Activated CD4-positive, alpha-beta memory T cell treated with anti-CD3 and anti-CD28 coated beads, Interleukin-2, amount 10 ng/mL, durations not matched to agents 7 days and 5 days (primary cell): Measurements from ENCODE around the gene TEX48. TPM values are rescaled to one million over a fixed set of nuclear protein-coding genes. Genes with fewer than 3 reads are reported as not detected.
A peak's percentile ranks its signal among the peaks of the same experiment; 100 is the strongest.

Source experiments
- CTCF ChIA-PET: fragments of 350-600 bp; sonication (Branson Sonifier 250); formaldehyde crosslinking; loops from one replicate; lab custom pipeline; 2021; ENCODE audit warnings: antibody characterized with exemption, inconsistent platforms; lab: Charles Lee
- POLR2A ChIA-PET: fragments of 350-600 bp; sonication (Branson Sonifier 250); formaldehyde crosslinking; loops from one replicate; lab custom pipeline; 2021; ENCODE audit warnings: antibody characterized with exemption; lab: Charles Lee
- DNase-seq: peaks from one replicate; pipeline ENCODE4 v3.0.0-alpha.2; 2020
- H3K27ac Mint-ChIP-seq: one replicate; pipeline ENCODE4 v1.8.0; 2021; ENCODE audit warnings: mild to moderate bottlenecking, mixed read lengths
- H3K27me3 Mint-ChIP-seq: one replicate; pipeline ENCODE4 v1.8.0; 2021; ENCODE audit warnings: mixed read lengths
- H3K36me3 Mint-ChIP-seq: one replicate; pipeline ENCODE4 v1.8.0; 2021; ENCODE audit warnings: low read depth, mixed read lengths
- H3K4me1 Mint-ChIP-seq: one replicate; pipeline ENCODE4 v1.8.0; 2021; ENCODE audit warnings: mixed read lengths
- H3K4me3 Mint-ChIP-seq: one replicate; pipeline ENCODE4 v1.8.0; 2021; ENCODE audit warnings: mild to moderate bottlenecking, mixed read lengths
- H3K9me3 Mint-ChIP-seq: one replicate; pipeline ENCODE4 v1.8.0; 2021; ENCODE audit warnings: mixed read lengths
- total RNA-seq, 2 experiments: library from RNA; stranded (reverse); gene quantifications; one replicate each; pipeline ENCODE4 v1.2.3, GENCODE V29; 2021

The TEX48 gene
- 1 to 10 TPM in 1 of 2 experiments, under 1 TPM in 1; 0.48 to 1.5 TPM for total RNA-seq

- CTCF ChIA-PET = interaction anchor here (0.8 to 7.6 kb wide), 46 partner anchors 9 to 842 kb away, joined by 3 to 173 read pairs (median 6); partner anchors contain the start of gene TNFSF8
- peaks cover 9% of the 10 kb centered on the region for H3K9me3 Mint-ChIP-seq
- peaks cover 22% of the 10 kb centered on the region for H3K36me3 Mint-ChIP-seq
- peak within 1 kb of the TSS; percentile 55 for H3K4me3 Mint-ChIP-seq
- DNase-seq = peak; percentile 89
- POLR2A ChIA-PET = interaction anchor here (1.0 to 3.6 kb wide), 16 partner anchors 9 to 334 kb away, joined by 3 to 32 read pairs (median 10); partner anchors contain the start of gene TNFSF8
- H3K27me3 Mint-ChIP-seq = peaks cover 13% of the 10 kb centered on the region
- peak within 1 kb of the TSS; percentile 84 for H3K27ac Mint-ChIP-seq
- peaks cover 57% of the 10 kb centered on the region for H3K4me1 Mint-ChIP-seq
Observed at GRCh38 chr9:114681594-114682332, at the start of gene TEX48. TEX48 (minus strand) TSS chr9:114682192; CDS start chr9:114671723, 10,469 bp downstream.

DNA sequence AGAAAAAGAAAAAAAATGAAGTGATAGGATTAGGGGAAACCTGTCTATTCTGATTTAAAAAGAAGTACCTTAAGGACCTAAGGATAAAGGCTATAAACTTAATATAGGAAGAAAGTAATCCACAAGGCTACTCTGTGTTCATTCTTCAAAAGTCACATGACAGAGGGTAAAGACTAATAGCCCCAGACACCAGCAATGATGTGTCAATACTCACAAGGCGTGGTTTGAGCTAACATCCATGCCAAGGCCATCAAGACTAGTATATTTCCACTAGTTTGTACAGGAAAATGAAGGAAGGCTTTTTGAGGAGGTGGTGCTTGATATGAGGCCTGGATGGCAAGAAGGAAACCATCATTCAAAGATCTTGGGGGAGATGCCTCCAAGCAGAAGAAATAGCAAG is 49.7 kb upstream of the TEX48 start:
- H3K27ac Mint-ChIP-seq = no peak overlapping the region
- POLR2A ChIA-PET = interaction anchor here (1.5 kb wide), 1 partner anchor 26 kb away, joined by 4 read pairs; no protein-coding TSS in a partner anchor
- DNase-seq = no peak
- H3K27me3 Mint-ChIP-seq = no peaks in the 10 kb centered on the region
- CTCF ChIA-PET = interaction anchor here (0.5 kb wide), 1 partner anchor 244 kb away, joined by 3 read pairs; no protein-coding TSS in a partner anchor
- peaks cover 7% of the 10 kb centered on the region for H3K9me3 Mint-ChIP-seq
- H3K4me1 Mint-ChIP-seq = peaks cover 33% of the 10 kb centered on the region
- H3K36me3 Mint-ChIP-seq = peaks cover 25% of the 10 kb centered on the region
- no peak overlapping the region for H3K4me3 Mint-ChIP-seq

DNA sequence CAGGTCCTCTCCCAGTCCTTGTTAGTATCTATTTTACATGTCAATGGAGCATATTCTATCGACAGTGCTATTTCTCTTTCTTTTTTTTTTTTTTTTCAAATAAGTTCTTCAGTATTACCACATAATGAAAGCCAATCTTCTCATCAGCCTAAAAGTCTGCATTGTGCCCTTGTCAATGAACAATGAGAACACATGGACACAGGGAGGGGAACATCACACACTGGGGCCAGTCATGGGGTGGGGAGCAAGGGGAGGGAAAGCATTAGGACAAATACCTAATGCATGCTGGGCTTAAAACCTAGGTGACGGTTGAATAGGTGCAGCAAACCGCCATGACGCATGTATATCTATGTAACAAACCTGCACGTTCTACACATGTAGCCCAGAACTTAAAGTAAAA is 47.7 kb upstream of the TEX48 start:
- Mint-ChIP-seq H3K9me3 (peaks cover 7% of the 10 kb centered on the region), H3K4me1 (peaks cover 24% of the 10 kb centered on the region), H3K4me3 (no peak overlapping the region), H3K27ac (no peak overlapping the region), H3K36me3 (peaks cover 22% of the 10 kb centered on the region), H3K27me3 (peaks cover 8% of the 10 kb centered on the region)
- POLR2A ChIA-PET = no interaction called here
- DNase-seq = no peak
- CTCF ChIA-PET = no interaction called here

DNA sequence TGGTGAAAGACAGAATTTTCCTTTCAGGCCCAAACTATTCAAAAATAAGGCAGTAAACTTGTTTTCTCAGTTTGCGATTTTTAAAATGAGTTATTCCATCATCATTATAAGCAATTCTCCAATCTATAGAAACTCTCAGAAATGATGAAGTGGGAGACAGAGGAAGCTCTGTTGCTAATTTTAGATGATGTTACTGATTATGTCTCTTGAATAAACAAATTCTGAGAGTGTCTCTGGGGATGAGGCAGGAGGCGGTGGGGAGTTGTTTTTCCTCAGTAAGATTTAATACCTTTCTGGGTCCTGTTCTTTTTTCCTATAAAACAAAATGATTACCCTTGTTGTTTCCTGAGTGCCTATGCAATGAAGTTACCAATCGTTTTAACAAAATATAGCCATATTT is 43.9 kb upstream of the TEX48 start:
- CTCF ChIA-PET = interaction anchor here (1.2 to 6.8 kb wide), 3 partner anchors 9 to 44 kb away, joined by 4 to 30 read pairs (median 5); partner anchors contain the start of gene TEX48

DNA sequence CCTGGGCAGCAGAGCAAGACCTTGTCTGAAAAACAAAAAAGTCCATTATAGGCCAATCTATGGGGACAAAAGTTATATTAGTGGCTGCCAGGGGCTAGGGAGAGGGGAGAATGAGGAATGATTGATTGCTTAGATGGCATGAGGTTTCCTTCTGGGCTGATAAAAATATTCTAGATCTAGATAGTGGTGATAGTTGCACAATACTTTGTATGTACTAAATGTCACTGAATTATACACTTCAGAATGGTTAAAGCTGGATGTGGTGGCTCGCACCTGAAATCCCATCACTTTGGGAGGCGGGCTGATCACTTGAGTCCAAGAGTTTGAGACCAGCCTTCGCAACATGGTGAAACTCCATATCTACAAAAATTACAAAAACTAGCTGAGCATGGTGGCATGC is 42.8 kb upstream of the TEX48 start:
- peaks cover 39% of the 10 kb centered on the region for H3K4me1 Mint-ChIP-seq
- H3K9me3 Mint-ChIP-seq = peaks cover 12% of the 10 kb centered on the region
- H3K4me3 Mint-ChIP-seq = no peak overlapping the region
- no peak overlapping the region for H3K27ac Mint-ChIP-seq
- no peak for DNase-seq
- ChIA-PET POLR2A (interaction anchor here (1.6 to 14.5 kb wide), 3 partner anchors 11 to 204 kb away, joined by 5 to 418 read pairs (median 92); no protein-coding TSS in a partner anchor), CTCF (interaction anchor here (0.5 to 6.8 kb wide), 6 partner anchors 11 to 184 kb away, joined by 3 to 30 read pairs (median 4); partner anchors contain the start of gene TEX48)
- peaks cover 25% of the 10 kb centered on the region for H3K27me3 Mint-ChIP-seq
- peaks cover 35% of the 10 kb centered on the region for H3K36me3 Mint-ChIP-seq

More for the DNA sequence above, 43.9 kb upstream of the TEX48 start:
- peaks cover 27% of the 10 kb centered on the region for H3K36me3 Mint-ChIP-seq
- H3K4me1 Mint-ChIP-seq = peaks cover 28% of the 10 kb centered on the region
- H3K9me3 Mint-ChIP-seq = peaks cover 11% of the 10 kb centered on the region
- no peak overlapping the region for H3K4me3 Mint-ChIP-seq
- peaks cover 24% of the 10 kb centered on the region for H3K27me3 Mint-ChIP-seq
- no peak for DNase-seq
- POLR2A ChIA-PET = interaction anchor here (1.0 to 14.5 kb wide), 3 partner anchors 10 to 173 kb away, joined by 3 to 418 read pairs (median 92); no protein-coding TSS in a partner anchor
- no peak overlapping the region for H3K27ac Mint-ChIP-seq

GRCh38 chr9:114723931-114724330 is 41.9 kb upstream of the TEX48 start:
- Mint-ChIP-seq H3K27ac (no peak overlapping the region), H3K4me1 (peaks cover 47% of the 10 kb centered on the region), H3K9me3 (peaks cover 15% of the 10 kb centered on the region), H3K27me3 (peaks cover 25% of the 10 kb centered on the region), H3K36me3 (peaks cover 38% of the 10 kb centered on the region), H3K4me3 (no peak overlapping the region)
- no peak for DNase-seq
- ChIA-PET CTCF (interaction anchor here (0.8 to 6.8 kb wide), 4 partner anchors 14 to 185 kb away, joined by 3 to 30 read pairs (median 5); partner anchors contain the start of gene TEX48), POLR2A (interaction anchor here (0.9 to 14.5 kb wide), 4 partner anchors 12 to 204 kb away, joined by 3 to 418 read pairs (median 48); no protein-coding TSS in a partner anchor)

DNA sequence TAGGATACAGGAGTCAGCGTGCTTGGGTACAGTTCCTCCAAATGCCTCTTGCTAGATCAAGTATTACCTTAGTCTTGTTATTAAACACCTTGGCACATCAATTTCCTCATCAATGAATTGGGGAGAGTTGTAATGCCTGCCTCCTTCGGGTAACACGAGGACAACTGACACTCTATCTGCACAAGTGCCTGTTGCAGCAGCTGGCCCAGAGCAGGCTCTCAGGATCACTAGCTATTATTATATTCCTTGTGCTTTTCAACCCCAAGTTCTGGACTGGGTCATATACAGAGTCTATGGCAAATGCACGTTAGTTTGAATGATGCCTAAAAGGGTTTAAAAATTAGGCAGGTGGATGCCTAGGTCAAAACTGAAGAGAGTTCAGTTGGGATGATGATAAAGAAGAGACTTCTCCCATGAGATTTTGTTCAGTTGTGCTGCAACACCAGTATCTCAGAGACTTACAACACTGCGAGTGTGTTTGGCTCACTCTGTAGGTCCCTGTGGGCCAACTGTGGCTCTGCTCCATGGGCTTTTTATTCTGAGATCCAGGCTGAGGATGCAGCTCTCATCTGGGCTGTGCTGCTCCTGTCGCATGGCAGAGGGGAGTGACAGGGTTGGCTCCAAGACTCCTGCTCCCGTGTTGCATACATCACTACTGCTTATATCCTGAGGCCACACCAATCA is 41.1 kb upstream of the TEX48 start:
- Mint-ChIP-seq H3K9me3 (peaks cover 8% of the 10 kb centered on the region), H3K4me1 (peaks cover 55% of the 10 kb centered on the region), H3K36me3 (peaks cover 38% of the 10 kb centered on the region), H3K27ac (no peak overlapping the region), H3K27me3 (peaks cover 25% of the 10 kb centered on the region), H3K4me3 (no peak overlapping the region)
- ChIA-PET CTCF (interaction anchor here (2.1 to 6.8 kb wide), 3 partner anchors 15 to 186 kb away, joined by 4 to 30 read pairs (median 6); partner anchors contain the start of gene TEX48), POLR2A (interaction anchor here (1.4 to 14.5 kb wide), 4 partner anchors 13 to 205 kb away, joined by 4 to 418 read pairs (median 48); no protein-coding TSS in a partner anchor)
- no peak for DNase-seq

- ChIA-PET POLR2A (interaction anchor here (1.4 to 14.5 kb wide), 5 partner anchors 12 to 207 kb away, joined by 4 to 418 read pairs (median 8); partner anchors contain the start of gene TNFSF8), CTCF (interaction anchor here (2.0 to 6.8 kb wide), 2 partner anchors 16 to 40 kb away, joined by 7 to 30 read pairs; partner anchors contain the start of gene TEX48)
- Mint-ChIP-seq H3K9me3 (peaks cover 8% of the 10 kb centered on the region), H3K4me1 (peaks cover 61% of the 10 kb centered on the region), H3K4me3 (no peak overlapping the region), H3K27me3 (peaks cover 25% of the 10 kb centered on the region), H3K36me3 (peaks cover 41% of the 10 kb centered on the region), H3K27ac (no peak overlapping the region)
- DNase-seq = no peak
Observed at GRCh38 chr9:114722081-114722621, 40.2 kb upstream of the TEX48 start.

GRCh38 chr9:114721491-114722079 is 39.6 kb upstream of the TEX48 start:
- CTCF ChIA-PET = interaction anchor here (1.9 to 6.8 kb wide), 3 partner anchors 17 to 40 kb away, joined by 6 to 30 read pairs (median 7); partner anchors contain the start of gene TEX48
- DNase-seq = no peak
- Mint-ChIP-seq H3K4me1 (peaks cover 66% of the 10 kb centered on the region), H3K36me3 (peaks cover 46% of the 10 kb centered on the region), H3K27me3 (peaks cover 28% of the 10 kb centered on the region), H3K4me3 (no peak overlapping the region), H3K9me3 (peaks cover 12% of the 10 kb centered on the region), H3K27ac (peak overlapping the region; percentile 26)
- POLR2A ChIA-PET = interaction anchor here (1.4 to 14.5 kb wide), 5 partner anchors 12 to 208 kb away, joined by 4 to 418 read pairs (median 8); partner anchors contain the start of gene TNFSF8

- H3K4me3 Mint-ChIP-seq = no peak overlapping the region
- peak overlapping the region; percentile 93 for H3K27ac Mint-ChIP-seq
- H3K4me1 Mint-ChIP-seq = peaks cover 69% of the 10 kb centered on the region
- peaks cover 12% of the 10 kb centered on the region for H3K9me3 Mint-ChIP-seq
- peaks cover 24% of the 10 kb centered on the region for H3K27me3 Mint-ChIP-seq
- CTCF ChIA-PET = interaction anchor here (1.1 to 6.8 kb wide), 5 partner anchors 18 to 209 kb away, joined by 3 to 30 read pairs (median 7); partner anchors contain the start of gene TEX48
- H3K36me3 Mint-ChIP-seq = peaks cover 57% of the 10 kb centered on the region
- no peak for DNase-seq
- POLR2A ChIA-PET = interaction anchor here (1.3 to 14.5 kb wide), 6 partner anchors 10 to 210 kb away, joined by 6 to 418 read pairs (median 11); partner anchors contain the start of gene TNFSF8
Observed at GRCh38 chr9:114720086-114720676, 38.2 kb upstream of the TEX48 start.

DNA sequence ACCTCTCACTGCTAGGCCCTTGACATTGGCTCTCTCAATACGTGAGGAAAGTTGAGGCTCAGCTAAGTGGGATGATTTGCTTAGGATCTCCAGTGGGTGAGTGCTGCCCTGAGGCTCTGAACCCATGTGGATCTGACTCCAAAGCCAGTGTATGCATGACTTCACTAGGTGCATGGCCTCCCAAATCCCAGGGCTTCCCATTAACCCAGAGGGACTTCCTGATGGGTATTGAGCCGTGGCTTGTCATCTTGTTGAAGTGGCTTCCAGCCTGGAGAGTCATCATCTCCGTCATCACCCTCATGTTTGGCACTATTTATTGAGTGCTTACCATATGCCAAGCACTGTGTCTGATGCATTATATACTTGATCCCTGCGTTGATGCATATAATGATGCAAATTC is 37.3 kb upstream of the TEX48 start:
- H3K27ac Mint-ChIP-seq = peak overlapping the region; percentile 93
- peaks cover 57% of the 10 kb centered on the region for H3K36me3 Mint-ChIP-seq
- POLR2A ChIA-PET = interaction anchor here (0.7 to 14.5 kb wide), 15 partner anchors 12 to 293 kb away, joined by 3 to 418 read pairs (median 9); partner anchors contain the start of genes TEX48 and TNFSF8
- peaks cover 12% of the 10 kb centered on the region for H3K9me3 Mint-ChIP-seq
- peaks cover 21% of the 10 kb centered on the region for H3K27me3 Mint-ChIP-seq
- no peak for DNase-seq
- H3K4me1 Mint-ChIP-seq = peaks cover 68% of the 10 kb centered on the region
- CTCF ChIA-PET = interaction anchor here (0.6 to 3.5 kb wide), 13 partner anchors 16 to 295 kb away, joined by 3 to 33 read pairs (median 7); no protein-coding TSS in a partner anchor
- H3K4me3 Mint-ChIP-seq = peak overlapping the region; percentile 14
